Activated T-helper 17 cell treated with anti-CD3 and anti-CD28 coated beads, Interleukin-2, amount 50 U/mL, for 72 hours (primary cell): ENCODE data around the gene CWF19L1. TPM values are rescaled to one million over a fixed set of nuclear protein-coding genes. Genes with fewer than 3 reads are reported as not detected.
"Not testable (repeated sequence)": the region's sequence is repeated elsewhere in the genome, so short reads cannot be mapped to it uniquely, and the experiment has no call there.

Source experiments
- ATAC-seq: fragments of 150-1000 bp; cut with Tn5 transposase; replicated peaks from 2 replicates; pipeline ENCODE4 v1.10.0; 2021; ENCODE audit warnings: mild to moderate bottlenecking, moderate library complexity
- H3K27ac Mint-ChIP-seq: one replicate; pipeline ENCODE4 v1.8.0; 2022; ENCODE audit warnings: mixed read lengths
- H3K27me3 Mint-ChIP-seq: one replicate; pipeline ENCODE4 v1.8.0; 2022; ENCODE audit warnings: mixed read lengths
- H3K36me3 Mint-ChIP-seq: one replicate; pipeline ENCODE4 v1.8.0; 2022; ENCODE audit warnings: low read depth, mild to moderate bottlenecking, mixed read lengths
- H3K4me1 Mint-ChIP-seq: one replicate; pipeline ENCODE4 v1.8.0; 2022; ENCODE audit warnings: mixed read lengths
- H3K4me3 Mint-ChIP-seq: one replicate; pipeline ENCODE4 v1.8.0; 2022; ENCODE audit warnings: mild to moderate bottlenecking, mixed read lengths
- H3K9me3 Mint-ChIP-seq: one replicate; pipeline ENCODE4 v1.8.0; 2022; ENCODE audit warnings: mixed read lengths
- total RNA-seq, 2 donors: library from RNA; stranded (reverse); gene quantifications; one replicate each; pipeline ENCODE4 v1.2.3, GENCODE V29; 2022

CWF19L1 gene
- total RNA-seq, 2 donors from 2014 or later: 34.0 to 46.9 TPM

DNA sequence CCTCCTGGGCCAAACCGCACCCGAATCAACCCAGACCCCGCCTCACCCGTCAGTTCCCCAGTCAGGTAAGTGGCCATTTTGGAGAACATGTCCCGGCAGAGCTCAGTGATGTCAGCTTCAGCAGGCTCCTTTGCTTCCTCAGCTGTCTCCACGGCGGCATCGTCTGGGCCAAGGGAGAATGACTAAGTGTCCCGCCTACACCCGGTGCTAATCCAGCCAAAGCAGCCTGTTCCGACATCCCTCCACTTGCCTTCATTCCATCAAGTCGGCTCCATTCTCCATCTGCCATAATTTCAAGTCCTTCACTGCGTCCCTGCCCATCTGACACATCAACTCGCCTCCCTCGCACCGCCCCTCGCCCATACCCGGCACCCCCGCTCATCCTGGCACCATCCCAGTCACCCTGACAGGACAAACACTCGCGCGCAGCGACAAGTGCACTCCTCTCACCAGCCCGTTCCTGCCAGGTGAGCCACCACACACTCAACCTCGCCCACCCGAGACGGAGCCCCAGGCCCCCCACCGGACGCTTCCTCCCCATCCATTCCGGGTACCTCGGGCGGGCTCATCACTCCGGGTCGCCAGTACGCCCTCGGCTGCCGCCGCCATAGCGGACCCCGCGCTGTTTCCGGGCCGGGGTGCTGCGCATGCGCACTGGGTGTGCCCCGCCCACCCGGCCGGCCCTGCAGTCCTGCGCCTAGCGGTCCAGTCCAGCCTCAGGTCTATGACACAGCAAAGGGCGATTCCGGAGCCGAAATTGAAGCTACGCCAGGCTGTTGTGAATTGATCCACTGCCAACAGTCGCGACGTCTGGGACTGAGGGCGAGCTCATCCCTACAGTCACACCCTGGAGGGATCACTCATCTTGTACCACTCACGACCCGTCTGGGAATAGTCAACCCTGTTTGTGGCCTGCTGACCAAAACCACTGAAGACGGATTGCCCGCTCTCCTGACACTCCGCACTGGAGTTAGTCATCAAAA, 18.9 kb upstream of the CWF19L1 start, which contains the start of gene BLOC1S2:
Gene BLOC1S2, minus strand, starts transcription at position 630 of the 983 bp plus-strand sequence. Its CDS starts 21 bp downstream, at position 609.
- Mint-ChIP-seq H3K27ac (peak within 1 kb of the TSS; percentile 99), H3K36me3 (peaks cover 27% of the 10 kb centered on the region), H3K4me3 (peak within 1 kb of the TSS; percentile 99), H3K27me3 (no peaks in the 10 kb centered on the region), H3K9me3 (no peaks in the 10 kb centered on the region), H3K4me1 (peaks cover 20% of the 10 kb centered on the region)
- ATAC-seq: peak; percentile 90

DNA sequence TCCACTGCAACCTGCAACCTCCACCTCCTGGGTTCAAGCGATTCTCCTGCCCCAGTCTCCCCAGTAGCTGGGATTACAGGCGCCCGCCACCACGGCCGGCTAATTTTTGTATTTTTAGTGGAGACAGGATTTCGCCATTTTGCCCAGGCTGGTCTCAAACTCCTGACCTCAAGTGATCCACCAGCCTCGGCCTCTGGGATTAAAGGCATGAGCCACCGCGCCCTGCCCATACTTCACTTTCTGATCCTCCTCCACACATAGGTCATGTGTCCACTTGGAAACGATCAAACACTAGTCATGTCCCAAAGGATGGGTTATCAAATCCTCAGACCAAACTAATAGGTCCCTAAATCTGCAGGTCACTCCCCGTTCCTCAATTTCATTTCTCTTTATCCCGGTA, 17.9 kb upstream of the CWF19L1 start:
- Mint-ChIP-seq H3K4me1 (peaks cover 20% of the 10 kb centered on the region), H3K36me3 (peaks cover 27% of the 10 kb centered on the region), H3K4me3 (peak overlapping the region; percentile 99), H3K27ac (peak overlapping the region; percentile 99)
- H3K9me3 Mint-ChIP-seq, ATAC-seq, H3K27me3 Mint-ChIP-seq: not testable (repeated sequence)

DNA sequence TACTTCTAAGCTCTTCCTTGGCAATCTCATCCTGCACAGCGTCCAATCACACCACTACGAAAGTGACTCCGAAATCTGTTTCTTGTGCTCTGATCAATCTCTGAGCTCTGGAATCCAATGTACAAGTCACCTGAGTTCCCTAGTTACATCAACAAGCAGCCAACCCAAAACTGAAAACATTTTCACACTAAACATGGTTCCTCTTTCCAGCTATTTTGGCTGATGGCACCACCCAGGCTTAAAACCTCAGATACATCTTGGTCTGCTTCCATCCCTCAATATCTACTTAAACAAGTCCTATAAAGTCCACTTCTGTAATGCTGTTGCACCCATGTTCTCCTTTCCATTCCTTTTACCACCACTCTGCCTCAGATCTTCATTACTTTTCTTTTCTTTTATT, 15.5 kb upstream of the CWF19L1 start:
- no peak for ATAC-seq
- no peak overlapping the region for H3K27ac Mint-ChIP-seq
- no peaks in the 10 kb centered on the region for H3K27me3 Mint-ChIP-seq
- no peaks in the 10 kb centered on the region for H3K9me3 Mint-ChIP-seq
- H3K4me1 Mint-ChIP-seq: peaks cover 20% of the 10 kb centered on the region
- peaks cover 27% of the 10 kb centered on the region for H3K36me3 Mint-ChIP-seq
- H3K4me3 Mint-ChIP-seq: no peak overlapping the region

DNA sequence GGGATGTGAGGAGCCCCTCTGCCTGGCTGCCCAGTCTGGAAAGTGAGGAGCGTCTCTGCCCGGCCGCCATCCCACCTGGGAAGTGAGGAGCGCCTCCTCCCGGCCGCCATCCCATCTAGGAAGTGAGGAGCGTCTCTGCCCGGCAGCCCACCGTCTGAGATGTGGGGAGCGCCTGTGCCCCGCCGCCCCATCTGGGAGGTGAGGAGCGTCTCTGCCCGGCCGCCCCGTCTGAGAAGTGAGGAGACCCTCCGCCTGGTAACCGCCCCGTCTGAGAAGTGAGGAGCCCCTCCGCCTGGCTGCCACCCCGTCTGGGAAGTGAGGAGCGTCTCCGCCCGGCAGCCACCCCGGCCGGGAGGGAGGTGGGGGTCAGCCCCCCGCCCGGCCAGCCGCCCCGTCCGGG, 9.5 kb upstream of the CWF19L1 start:
- not testable (repeated sequence) for H3K9me3 Mint-ChIP-seq, H3K4me1 Mint-ChIP-seq, H3K27me3 Mint-ChIP-seq, H3K27ac Mint-ChIP-seq, H3K4me3 Mint-ChIP-seq, ATAC-seq
- peaks cover 37% of the 10 kb centered on the region for H3K36me3 Mint-ChIP-seq

DNA sequence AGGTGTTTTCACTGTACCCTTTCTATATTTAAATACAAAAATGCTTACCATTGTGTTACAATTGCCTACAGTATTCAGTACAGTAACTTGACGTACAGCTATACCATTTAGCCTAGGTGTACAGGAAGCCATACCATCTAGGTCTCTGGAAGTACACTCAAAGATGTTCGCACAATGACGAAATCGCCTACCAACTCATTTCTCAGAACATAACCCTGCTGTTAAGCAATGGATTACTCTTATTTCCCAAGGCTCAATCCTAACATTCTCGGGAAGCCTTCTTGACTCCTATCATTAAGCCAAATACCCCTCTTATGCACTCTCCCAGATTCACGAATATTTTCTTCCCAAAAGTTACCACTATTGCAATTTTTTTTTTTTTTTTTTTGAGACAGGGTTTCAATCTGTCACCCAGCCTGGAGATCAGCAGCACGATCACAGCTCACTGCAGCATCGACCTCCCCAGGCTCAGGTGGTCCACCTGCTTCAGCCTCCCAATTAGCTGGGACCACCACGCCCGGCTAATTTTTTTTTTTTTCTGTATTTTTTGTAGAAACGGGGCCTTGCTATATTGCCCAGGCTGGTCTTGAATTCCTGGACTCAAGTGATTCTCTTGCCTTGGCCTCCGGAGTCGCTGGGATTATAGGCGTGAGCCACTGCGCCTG, 1.5 kb downstream of the CWF19L1 start:
- H3K4me1 Mint-ChIP-seq: peaks cover 14% of the 10 kb centered on the region
- H3K27me3 Mint-ChIP-seq: no peaks in the 10 kb centered on the region
- H3K4me3 Mint-ChIP-seq: peak overlapping the region; percentile 97
- no peak for ATAC-seq
- peaks cover 40% of the 10 kb centered on the region for H3K36me3 Mint-ChIP-seq
- no peaks in the 10 kb centered on the region for H3K9me3 Mint-ChIP-seq
- H3K27ac Mint-ChIP-seq: peak overlapping the region; percentile 33

DNA sequence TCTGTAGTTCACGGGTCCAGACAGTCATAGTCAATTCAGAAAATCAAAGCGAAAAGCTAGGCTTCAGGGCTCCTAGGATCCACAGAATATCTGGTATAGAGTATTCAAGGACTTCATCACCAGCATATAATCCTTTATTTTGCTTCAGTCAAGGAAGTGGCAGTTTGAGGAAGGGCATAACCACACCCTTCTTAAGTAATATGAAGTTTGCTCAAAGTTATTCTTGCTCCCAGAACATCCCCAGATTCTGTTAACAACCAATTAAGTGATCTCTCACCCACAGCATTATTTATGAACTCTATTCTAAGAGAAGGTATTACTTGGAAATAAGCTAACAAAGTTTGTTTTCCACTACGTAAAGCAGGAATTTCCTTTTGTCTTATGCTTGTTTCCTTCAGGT, 13.2 kb downstream of the CWF19L1 start:
- Mint-ChIP-seq H3K4me1 (peaks cover 4% of the 10 kb centered on the region), H3K4me3 (no peak overlapping the region), H3K9me3 (no peaks in the 10 kb centered on the region), H3K27ac (no peak overlapping the region), H3K36me3 (peaks cover 98% of the 10 kb centered on the region), H3K27me3 (no peaks in the 10 kb centered on the region)
- ATAC-seq: no peak

DNA sequence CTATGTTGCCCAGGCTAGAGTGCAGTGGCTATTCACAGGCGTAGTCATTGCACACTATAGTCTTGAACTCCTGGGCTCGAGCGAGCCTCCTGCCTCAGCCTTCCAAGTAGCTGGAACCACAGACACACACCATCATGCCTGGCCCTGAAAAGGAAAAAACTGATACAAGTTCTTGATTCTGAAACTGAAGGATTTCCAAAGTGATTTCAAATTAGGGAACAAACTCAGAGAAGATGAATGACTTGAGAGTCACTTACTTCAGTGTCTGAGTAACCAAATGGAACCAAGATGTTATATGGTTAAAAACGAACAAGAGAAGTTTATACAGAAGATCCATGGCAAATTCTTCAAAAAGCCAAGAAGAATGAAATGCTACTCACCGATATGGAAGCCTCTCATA, 14.4 kb downstream of the CWF19L1 start:
- H3K4me1 Mint-ChIP-seq: peaks cover 4% of the 10 kb centered on the region
- no peaks in the 10 kb centered on the region for H3K9me3 Mint-ChIP-seq
- H3K4me3 Mint-ChIP-seq: no peak overlapping the region
- H3K36me3 Mint-ChIP-seq: peaks cover 98% of the 10 kb centered on the region
- H3K27ac Mint-ChIP-seq: no peak overlapping the region
- H3K27me3 Mint-ChIP-seq: no peaks in the 10 kb centered on the region
- no peak for ATAC-seq

DNA sequence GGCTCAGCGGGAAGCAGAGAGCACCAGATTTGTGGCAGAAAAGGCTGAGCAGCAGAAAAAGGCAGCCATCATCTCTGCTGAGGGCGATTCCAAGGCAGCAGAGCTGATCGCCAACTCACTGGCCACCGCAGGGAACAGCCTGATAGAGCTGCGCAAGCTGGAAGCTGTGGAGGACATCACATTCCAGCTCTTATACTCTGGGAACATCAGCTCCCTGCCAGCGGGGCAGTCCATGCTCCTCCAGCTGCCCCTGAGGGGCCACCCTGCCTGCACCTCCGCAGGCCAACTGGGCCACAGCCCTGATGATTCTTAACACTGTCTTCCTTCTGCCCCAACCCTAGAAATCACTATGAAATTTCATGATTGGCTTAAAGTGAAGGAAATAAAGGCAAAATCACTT, 18.6 kb downstream of the CWF19L1 start:
- no peak for ATAC-seq
- Mint-ChIP-seq H3K27ac (no peak overlapping the region), H3K9me3 (no peaks in the 10 kb centered on the region), H3K36me3 (peaks cover 96% of the 10 kb centered on the region), H3K4me1 (no peaks in the 10 kb centered on the region), H3K27me3 (no peaks in the 10 kb centered on the region), H3K4me3 (no peak overlapping the region)

DNA sequence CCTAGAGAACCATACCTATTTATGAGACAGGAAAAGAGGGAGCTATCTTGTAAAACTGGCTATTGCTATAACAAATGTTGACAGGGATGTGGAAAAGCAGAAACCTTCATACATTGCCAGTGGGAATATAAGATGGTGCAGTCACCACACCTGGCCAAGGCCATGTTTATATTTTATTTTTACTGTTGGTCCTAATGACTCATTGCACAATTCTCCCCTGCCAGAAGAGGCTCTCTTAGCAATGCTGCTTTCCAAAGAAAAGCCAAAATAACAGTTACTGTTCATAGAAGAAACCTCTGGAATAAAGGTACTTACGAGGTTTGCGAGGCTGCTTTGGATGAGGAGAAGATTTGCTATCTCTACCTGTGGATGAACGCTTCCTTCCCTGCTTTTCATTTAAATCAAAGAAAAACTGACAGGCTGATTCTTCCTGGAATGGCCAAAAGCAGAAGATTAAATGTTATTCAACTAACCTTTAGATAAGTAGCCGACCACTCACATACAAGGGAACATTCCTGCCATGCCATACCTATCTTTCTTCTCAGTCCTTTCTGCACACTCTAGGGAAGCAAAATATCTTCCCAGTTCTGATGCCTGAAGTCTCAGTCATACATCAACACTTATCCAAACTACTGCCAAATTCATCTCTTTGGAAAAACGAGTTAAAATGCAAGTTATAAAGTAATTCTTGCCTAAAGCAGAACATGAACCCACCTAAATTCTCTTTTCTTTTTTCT, 21.8 kb downstream of the CWF19L1 start:
- no peak overlapping the region for H3K27ac Mint-ChIP-seq
- H3K9me3 Mint-ChIP-seq: no peaks in the 10 kb centered on the region
- no peak for ATAC-seq
- H3K4me3 Mint-ChIP-seq: no peak overlapping the region
- H3K27me3 Mint-ChIP-seq: no peaks in the 10 kb centered on the region
- peaks cover 98% of the 10 kb centered on the region for H3K36me3 Mint-ChIP-seq
- no peaks in the 10 kb centered on the region for H3K4me1 Mint-ChIP-seq

DNA sequence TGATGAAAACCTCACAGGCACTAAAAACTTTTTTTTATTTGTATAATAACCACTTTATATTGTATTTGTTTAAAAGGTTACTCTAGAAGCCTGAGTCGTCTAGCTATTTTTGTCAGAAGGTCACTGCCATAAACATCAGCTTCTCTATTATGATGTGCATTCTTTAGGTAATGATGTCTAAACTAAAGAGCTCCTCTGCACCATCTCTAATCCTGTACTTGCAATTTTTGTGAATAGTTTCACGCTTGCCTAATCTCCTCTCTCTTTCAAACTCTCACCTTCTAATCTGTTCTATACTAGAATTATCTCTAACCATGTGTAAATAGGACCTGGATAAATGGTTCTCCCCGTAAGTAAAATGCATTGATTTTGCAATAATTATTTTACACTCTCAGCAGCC, 27.6 kb downstream of the CWF19L1 start:
- Mint-ChIP-seq H3K27ac (no peak overlapping the region), H3K27me3 (no peaks in the 10 kb centered on the region), H3K9me3 (no peaks in the 10 kb centered on the region), H3K36me3 (peaks cover 100% of the 10 kb centered on the region), H3K4me1 (no peaks in the 10 kb centered on the region), H3K4me3 (no peak overlapping the region)
- no peak for ATAC-seq

DNA sequence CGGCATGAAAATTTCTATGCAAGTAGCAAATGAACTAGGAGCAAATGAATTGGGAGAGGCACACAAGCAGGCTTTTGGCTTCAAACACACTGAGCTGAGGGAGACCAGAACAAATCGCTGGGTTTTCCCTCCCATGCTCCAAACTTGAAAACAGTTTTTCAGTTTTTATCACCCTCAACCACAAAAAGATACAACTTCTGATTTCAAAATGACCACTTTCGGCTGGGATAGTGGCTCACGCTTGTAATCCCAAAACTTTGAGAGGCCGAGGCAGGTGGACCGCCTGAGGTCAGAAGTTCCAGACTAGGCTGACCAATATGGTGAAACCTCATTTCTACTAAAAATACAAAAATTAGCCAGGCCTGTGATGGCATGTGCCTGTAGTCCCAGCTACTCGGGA, 29.0 kb downstream of the CWF19L1 start:
- Mint-ChIP-seq H3K9me3 (no peaks in the 10 kb centered on the region), H3K27ac (peak overlapping the region; percentile 43), H3K4me3 (no peak overlapping the region), H3K4me1 (no peaks in the 10 kb centered on the region), H3K36me3 (peaks cover 100% of the 10 kb centered on the region), H3K27me3 (no peaks in the 10 kb centered on the region)
- ATAC-seq: peak; percentile 66

DNA sequence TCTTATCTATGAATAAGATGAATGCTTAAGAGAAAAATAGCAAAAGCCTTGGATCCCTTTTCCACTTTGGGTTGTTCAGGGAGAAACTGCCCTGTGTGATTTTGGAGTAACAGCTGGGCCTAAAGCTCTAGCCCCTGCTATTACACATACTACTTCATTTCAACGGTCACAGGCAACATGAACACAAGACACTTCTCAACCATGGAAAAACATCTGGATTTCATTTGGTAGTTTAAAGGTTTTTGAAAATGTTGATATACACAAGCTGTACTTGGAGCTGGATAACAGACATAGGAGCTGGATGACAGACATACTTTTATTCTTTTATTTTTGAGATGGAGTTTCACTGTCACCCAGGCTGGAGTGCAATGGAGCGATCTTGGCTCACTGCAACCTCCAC, 35.3 kb downstream of the CWF19L1 start:
- no peaks in the 10 kb centered on the region for H3K9me3 Mint-ChIP-seq
- H3K27ac Mint-ChIP-seq: peak overlapping the region; percentile 78
- peaks cover 77% of the 10 kb centered on the region for H3K36me3 Mint-ChIP-seq
- ATAC-seq: no peak
- no peaks in the 10 kb centered on the region for H3K27me3 Mint-ChIP-seq
- H3K4me3 Mint-ChIP-seq: no peak overlapping the region
- peaks cover 20% of the 10 kb centered on the region for H3K4me1 Mint-ChIP-seq

DNA sequence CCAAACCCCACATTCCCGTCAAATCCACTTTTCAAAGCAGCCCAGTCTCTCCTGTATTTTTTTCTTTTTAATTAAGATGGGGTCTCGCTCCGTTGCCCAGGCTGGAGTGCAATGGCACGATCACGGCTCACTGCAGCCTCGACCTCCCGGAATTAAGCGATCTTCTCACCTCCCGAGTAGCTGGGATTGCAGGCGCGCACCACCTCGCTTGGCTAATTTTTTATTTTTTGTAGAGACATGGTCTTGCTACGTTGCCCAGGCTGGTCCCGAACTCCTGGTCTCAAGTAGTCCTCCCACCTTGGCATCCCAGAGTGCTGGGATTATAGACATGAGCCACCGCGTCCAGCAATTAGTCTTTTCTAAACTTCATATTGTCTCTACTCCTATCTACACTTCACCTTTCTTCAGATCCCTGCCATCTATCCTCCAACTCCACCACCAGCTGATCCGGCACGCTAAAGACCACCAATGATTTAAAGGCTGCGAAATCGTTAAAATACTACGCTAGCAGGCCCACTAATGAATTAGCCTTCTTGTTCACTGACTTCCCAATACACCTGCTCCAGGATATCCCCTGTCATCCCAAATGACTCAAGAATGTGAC, 37.5 kb downstream of the CWF19L1 start:
- H3K27ac Mint-ChIP-seq: peak overlapping the region; percentile 93

DNA sequence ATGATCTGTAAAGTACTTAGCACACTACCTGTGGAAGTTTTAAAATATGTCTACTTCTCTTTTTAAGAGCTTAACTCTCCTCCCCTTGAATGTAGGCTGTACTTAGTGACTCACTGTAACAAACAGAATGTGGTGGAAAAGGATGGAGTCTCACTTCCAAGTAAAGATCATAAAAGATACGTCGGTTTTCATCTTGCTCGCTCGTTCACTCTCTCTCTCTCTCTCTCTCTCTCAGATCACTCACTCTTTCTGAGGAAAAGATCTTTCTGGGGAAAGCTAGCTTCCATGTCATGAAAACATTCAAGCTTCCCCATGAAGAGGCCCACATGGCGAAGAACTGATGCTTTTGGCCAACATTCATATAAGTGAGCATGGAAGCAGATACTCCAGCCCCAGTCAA, 43.6 kb downstream of the CWF19L1 start:
- H3K4me3 Mint-ChIP-seq: no peak overlapping the region
- H3K36me3 Mint-ChIP-seq: peaks cover 79% of the 10 kb centered on the region
- no peaks in the 10 kb centered on the region for H3K9me3 Mint-ChIP-seq
- peaks cover 19% of the 10 kb centered on the region for H3K4me1 Mint-ChIP-seq
- no peaks in the 10 kb centered on the region for H3K27me3 Mint-ChIP-seq
- ATAC-seq: no peak
- no peak overlapping the region for H3K27ac Mint-ChIP-seq

More for the DNA sequence above, 37.5 kb downstream of the CWF19L1 start:
- ATAC-seq: no peak
- Mint-ChIP-seq H3K4me3 (peak overlapping the region; percentile 94), H3K27me3 (no peaks in the 10 kb centered on the region), H3K9me3 (no peaks in the 10 kb centered on the region), H3K4me1 (peaks cover 27% of the 10 kb centered on the region), H3K36me3 (peaks cover 72% of the 10 kb centered on the region)
